NCI-H1048 (cell line): ENCODE measurements around the gene CROCC2.

Source experiments
- DNase-seq: peaks from one replicate; lab custom pipeline; 2025; lab: John Stamatoyannopoulos, UW

The CROCC2 gene

DNA sequence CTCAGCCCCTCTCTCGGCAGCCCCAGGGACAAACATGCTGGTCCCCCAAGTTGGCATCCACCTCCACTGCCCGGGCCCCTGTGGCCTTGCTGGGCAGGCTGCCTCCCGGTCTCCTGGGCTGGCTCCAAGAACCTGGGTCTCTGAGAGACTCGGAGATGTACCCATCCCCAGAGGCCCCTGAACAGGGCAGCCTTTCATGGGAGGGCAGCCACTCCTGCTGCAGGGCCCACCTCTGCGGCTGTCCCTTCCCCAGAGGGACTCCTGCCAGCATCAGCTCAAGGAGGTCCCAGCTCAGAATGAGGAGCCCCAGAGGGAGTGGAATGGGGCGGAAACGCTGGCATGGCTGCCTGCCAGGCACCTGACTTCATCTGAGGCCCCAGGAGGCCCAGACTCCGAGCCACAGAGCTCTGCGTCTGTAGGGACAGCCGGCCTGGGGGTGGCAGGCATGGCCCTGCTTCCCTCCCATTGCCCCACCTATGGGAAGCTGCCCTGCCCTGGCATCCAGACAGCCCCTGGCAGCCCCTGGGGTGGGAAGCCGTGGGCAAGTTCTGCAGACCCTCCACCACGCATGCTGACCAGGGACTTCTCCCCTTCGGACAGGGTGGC is 857 bp upstream of the CROCC2 start:
- no peak for DNase-seq

DNA sequence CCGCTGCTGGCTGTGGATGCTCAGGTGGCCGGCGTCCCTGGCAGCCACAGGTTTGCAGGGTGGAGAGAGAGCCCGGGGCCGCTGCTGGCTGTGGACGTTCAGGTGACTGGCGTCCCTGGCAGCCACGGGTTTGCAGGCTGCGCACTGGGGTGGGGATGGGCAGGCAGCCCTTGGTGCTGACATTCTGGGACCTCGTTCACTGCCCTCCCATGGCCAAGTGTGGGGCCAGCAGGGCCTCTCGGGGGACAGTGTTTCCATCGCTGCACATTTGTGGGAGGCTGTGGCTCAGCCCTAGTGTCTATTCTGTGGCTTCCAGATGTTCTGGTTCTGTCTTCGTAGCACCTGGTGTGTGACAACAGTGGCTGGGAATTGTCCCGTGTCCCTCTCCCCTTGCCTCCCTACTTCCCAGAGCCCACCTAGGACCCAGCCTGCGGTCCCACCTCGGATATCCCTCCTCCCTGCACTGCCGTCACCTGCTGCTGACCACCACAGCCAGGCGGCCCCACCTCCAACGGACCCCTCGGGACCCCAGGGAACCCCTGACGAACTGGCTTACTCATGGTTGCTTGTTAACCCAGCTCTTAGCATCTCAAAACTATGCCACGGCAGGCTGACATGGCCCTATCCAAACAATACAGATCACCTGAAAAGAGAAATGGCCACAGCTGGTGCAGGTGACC is 915 bp downstream of the CROCC2 start:
- DNase-seq = no peak

DNA sequence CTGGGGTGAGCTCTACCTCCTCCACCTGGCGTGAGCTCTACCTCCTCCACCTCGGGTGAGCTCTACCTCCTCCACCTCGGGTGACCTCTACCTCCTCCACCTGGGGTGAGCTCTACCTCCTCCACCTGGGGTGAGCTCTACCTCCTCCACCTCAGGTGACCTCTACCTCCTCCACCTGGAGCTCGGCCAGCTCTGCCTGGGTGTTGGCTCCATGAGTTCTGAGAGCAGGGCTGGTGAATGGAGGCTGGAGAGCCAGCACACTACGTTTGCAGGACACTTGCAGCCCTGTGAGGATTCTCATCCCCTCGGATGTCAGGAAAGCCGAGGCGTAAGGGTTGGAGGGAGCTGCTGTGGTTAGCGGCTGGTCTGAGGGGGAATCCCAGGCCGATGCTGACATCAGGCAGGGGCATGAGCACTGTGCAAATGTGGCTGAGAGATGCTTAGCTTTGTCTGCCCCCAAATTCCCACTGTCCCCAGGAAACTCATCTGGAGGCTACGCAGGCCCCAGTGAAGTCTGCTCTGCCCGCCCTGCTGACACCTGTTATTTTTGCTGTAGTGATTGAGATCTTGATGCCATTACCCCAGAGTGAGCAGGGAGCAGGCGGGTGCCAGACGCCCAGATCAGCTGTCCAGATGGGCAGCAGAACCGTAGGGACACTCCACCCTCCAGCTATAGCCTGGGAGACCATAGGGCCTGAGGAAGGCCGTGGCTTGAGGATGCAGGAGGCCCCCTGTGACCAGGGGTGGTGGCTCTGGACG is 3.3 kb downstream of the CROCC2 start:
- DNase-seq = no peak

DNA sequence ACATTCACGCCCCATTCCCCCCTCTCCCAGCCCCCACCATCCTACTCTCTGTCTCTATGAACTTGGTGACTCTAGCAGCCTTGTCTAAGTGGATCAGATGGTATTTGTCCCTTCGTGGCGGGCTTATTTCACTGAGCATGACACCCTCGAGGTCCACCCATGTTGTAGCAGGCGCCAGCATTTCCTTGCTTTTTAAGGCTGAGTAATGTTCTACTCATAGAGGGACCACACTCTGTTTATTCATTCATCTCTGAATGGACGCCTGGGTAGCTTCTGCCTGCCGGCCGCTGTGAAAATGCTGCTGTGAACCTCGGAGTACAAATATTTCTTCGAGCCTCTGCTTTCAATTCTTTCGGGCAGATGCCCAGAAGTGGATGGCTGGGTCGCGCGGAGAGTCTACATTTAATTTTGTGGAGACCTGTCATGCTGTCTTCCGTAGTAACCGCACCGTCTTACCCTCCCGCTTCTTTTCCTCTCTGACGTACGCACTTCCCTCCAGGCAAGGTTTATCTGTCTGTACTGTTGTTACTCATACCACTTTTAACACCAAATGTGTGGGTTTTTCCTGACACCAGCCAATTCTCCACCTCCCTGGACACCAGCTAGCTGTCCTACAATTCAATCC is 5.6 kb downstream of the CROCC2 start:
- DNase-seq = no peak

DNA sequence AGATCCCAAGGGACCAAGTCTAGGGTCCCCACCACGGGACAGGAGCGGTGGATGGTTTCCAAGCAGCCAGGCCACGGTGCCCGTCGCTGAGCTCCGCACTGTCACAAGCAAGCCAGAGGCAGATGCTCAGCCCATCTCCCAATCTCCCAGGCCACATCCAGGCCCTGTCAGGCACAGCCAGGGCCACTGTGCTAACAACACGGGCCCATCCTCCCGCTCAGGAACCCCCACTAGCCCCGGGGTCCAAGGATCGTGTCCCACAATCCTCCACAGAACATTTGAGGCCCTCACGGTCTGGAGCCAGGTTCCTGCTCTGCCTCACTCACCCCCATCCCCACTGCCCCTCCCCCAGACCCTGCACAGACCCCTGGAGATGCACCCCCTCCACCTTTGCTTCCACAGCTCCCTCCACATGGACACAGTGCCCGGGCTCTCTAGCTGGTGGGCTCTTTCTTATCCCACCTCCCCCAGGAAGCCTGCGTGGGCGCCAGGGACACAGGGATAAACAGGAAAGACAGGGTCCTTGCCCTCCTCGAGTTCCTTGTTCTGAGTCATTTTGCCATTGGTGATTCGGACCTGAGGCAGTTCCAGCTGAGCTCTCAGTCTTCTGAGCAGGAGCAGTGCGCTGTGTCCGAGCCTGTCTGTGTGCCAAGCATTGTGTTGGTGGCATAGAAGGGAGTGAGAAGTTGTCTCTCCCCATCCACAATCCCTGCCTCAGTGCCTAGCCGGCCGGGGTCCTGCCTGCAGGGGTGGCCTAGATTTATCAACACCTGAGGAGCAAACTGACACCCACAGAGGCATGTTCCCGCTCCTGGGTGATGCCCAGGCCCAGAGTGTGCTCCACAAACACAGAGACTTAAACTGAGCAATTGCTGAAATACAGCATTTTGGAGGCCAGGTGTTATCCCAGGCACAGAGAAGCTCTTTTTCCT is 7.0 kb downstream of the CROCC2 start:
- no peak for DNase-seq

DNA sequence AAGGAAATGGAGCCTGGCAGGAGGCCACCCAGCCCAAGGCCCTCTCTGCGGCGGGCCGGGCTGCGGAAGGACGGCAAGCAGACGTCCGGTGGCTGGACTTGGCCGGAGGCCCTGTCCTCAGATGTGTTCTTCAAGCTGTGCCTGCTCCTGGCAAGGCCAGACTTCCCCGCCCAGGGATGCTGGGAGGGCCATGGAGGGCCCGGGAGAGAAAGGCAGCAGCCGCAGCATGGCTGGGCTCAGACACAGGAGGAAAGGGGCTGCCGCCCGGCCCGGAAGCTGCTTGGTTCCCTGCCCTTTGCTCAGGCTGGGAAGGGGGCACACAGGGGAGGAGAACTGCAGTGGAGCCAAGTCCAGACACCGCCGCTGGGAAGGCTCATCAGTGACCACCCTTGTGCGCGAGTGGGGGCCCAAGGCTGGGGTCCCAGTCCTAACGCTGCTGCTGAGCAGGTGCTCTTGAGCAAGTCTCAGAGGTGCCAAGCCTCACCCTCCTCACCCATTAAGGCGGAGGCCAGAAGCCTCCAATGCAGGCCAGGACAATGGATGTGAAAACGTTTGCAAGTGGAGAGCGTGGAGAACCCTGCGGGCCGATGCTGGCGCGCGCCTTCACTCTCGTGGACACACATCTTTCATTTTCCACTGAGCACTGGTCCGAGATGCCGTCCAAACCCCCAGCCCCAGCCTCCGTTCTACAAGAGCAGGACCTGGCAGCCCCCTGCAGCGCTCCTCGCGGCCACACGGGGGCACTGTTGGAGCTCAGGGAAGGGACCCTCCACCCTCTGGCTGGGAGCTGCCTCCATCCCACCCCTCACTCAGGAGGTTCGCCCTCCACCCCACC is 7.9 kb downstream of the CROCC2 start:
- no peak for DNase-seq

DNA sequence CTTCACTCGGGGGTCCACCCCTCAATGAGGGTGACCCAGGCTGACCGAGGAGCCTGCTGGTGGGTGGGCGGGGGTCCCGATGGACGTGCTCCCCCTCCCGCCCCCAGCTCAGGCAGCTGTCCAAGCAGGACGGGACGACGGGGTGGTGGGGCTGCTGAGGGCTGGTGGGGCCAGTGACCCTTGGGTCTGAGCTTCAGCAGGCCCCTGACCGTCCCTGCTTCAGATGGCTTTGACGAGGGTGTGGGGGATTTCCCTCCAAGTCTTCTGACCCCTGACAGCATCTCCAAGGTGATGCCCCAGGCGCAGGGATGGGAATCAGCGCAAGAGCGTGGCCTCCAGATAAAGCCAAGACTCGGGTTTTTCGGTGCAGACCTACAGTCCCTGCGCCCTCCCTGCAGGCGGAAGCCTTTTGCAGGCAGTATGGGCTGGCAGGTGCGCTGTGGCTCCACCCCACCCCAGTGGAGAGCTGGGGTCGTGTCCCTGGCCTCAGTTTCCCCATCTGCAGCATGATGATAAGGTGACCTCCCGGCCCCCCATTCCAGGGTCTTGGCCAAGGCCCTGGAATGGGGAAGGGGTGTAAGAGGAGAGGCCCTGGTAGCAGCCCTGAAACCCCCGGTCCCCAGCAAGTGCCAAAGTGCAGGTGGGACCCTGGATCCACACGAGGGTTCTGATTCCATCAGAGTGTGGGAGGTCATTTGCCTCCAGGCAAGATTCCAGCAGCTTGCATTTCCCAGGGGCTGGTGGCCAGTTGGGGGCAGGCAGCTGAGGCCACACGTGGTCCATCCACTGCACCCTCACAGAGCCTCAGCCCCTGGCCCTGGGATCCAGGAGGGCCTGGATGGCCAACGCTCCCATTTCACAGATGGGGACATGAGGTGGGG is 8.7 kb downstream of the CROCC2 start:
- no peak for DNase-seq

DNA sequence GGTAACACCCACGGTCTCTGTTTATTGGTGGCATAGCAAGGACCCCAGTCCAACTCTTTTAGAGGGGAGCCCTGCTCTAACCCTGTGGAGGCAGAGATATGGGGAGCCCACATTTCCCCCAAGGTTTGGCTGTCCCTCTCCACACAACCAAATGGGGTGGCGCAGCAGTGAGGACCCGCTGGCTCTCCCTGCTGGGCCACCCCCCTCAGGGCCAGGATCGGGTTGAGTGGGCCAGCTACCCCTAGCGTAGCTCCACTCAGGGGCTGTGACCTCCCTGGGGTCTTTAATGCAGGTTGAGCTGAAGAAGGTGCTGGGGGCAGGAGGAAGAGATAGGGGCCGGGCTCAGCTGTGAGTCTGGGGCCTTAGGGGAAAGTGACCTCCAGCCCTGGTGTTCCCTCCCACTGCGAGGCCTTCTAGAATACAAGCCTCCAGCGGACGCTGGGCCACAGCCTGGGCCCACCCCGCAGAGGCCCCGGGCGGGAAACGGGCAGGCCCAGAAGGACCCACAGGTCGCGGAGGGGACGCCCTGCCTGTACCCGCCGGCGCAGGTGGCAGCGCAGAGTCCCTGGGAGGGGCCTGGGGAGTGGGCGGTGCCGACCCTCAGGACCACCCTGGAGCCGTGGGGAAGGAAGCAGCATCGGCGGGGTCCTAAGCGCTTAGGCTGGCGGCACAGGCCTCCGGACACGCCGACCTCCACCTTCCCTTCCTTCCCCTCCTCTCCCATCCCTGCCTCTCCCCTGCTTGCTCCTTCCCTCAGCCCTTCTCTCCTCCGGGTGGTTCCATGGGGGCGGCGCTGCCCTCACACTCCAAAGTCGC is 9.6 kb downstream of the CROCC2 start:
- DNase-seq = no peak

DNA sequence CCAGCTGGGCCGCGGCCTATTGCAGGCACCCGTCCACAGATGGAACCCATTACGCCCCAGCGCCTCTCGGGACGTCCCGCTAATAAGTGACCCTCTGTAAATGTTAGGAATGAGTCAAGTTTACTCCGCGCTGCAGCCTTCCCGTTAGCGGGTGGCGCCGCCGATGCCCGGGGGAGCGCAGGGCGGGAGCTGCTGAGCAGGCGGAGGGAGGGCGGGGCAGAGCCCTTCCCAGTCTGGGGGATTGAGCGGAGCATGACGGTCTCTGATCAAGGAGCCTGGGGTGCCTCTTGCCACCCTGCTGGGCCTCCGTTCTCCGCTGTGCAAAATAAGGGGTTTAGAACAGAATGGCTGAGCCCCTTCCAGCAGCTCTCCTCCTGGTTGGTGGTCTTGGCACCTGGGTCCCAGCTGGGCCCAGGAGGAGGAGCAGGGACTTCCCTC is 10.5 kb downstream of the CROCC2 start:
- DNase-seq = no peak

DNA sequence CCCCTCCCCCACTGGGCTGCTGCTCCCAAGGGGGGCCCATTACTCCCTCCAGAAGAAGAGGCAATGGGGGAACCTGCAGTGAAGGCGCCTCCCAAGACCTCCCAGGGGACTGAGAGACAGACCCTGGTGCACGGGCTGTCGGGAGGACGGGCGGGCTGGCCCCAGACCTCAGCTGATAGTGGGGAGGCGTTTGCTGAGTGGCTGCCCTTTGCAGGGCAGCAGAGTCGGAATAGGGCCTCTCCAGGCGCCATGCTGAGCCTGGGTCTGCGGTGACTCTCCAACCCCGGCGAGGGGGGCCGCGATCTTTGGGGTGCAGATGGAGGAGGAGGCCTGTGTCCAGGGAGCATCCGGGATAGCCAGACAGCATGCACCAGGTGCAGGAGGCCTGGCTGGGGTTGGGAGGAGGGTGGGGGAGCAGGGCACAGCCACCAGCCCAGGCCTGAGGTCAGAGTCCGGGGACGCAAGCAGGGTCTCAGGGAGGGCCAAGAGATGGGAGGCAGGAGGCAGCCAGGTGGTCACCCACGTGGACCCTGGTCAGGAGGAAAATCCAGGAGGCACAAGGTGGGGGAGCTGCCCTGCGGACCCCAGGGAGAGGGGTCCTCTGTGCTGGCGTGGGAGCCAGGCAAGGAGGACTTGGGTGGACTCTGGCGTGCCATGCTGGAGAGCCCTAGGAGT is 11.0 kb downstream of the CROCC2 start:
- no peak for DNase-seq

DNA sequence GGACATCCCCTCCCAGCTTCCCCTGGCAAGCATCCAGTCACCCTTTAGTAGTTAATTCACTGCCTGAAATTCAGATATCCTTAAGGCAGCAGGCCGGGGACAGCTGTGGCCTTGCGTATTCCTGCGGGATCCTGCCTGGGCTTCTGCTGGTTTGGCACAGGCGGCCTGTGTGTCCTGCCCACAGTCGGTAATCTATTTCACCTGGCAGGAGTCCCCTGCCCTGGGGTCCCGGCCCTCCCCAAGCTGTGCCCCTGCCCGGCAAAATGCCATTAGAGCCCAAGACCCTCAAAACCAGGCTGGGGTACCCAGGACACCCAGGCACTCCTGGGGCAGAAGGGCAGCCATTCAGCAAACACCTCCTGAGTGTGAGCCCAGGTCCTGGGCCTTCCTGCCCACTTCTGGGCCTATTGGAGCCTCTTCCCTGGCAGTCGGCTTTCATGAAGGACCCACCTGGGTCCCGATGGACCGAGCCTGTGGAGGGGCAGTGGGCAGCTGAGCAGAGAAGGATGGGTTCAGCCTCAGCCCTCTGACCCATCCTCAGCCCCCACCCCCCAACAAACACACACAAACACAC is 11.6 kb downstream of the CROCC2 start:
- no peak for DNase-seq

DNA sequence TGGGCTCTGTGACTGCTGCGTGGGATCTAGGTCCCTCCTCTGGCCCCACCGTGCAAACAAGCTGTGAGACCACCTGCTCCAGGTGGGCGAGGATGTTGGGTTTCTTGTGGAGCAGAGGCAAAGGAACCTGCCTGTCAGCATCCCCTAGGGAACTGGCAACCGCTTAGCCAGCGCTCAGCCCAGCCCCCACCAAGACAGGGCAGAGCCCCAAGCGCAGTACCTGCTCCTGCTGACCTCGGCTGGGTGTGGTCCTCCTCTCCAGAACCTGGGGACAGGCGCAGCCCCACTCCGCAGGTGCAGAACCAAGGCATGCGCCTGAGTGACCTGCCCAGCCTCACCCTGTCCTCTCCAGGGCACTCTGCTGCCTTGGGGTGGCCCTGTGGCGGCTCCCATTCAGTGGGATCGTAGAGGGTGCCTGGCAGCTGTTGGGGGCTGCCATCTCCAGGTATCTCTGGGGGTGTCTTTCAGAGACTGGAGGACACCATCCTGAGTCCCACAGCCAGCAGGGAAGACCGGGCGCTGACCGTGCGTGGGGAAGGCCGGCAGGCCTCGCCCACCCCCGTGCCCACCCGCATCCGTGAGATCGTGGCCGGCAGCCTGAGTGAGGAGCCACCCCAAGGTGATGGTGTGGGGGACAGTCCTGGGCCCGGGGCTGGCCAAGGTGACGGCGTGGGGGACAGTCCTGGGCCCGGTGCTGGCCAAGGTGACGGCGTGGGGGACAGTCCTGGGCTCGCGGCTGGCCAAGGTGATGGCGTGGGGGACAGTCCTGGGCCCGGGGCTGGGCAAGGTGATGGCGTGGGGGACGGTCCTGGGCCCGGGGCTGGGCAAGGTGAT is 12.3 kb downstream of the CROCC2 start:
- no peak for DNase-seq

DNA sequence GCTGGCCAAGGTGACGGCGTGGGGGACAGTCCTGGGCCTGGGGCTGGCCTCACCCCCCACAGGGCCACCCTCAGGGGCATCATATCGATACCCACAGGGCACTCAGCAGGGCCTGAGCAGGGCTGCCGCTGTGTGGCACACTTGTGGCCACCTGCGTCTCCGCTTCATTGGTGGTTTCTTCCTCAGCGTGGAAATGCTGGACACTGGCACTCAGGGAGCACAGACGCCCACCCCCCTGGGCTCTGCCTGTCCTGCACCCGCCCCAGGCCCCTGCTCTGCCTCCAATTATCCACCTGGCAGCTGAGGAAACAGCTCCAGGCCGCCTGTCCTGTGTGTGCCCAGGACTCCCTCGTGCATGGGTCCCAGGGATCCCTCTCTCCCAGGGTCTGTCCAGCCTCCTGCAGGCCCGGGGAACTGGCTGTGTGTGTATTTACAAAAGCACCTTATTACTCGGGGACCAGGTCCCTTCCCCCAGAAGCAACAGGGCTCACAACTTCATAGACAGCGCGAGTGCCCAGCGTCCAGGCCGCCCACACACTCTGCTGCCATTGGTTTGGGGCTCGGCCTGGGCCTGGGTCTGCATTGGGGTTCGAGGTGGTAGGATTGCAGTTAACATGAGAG is 13.1 kb downstream of the CROCC2 start:
- DNase-seq = no peak

DNA sequence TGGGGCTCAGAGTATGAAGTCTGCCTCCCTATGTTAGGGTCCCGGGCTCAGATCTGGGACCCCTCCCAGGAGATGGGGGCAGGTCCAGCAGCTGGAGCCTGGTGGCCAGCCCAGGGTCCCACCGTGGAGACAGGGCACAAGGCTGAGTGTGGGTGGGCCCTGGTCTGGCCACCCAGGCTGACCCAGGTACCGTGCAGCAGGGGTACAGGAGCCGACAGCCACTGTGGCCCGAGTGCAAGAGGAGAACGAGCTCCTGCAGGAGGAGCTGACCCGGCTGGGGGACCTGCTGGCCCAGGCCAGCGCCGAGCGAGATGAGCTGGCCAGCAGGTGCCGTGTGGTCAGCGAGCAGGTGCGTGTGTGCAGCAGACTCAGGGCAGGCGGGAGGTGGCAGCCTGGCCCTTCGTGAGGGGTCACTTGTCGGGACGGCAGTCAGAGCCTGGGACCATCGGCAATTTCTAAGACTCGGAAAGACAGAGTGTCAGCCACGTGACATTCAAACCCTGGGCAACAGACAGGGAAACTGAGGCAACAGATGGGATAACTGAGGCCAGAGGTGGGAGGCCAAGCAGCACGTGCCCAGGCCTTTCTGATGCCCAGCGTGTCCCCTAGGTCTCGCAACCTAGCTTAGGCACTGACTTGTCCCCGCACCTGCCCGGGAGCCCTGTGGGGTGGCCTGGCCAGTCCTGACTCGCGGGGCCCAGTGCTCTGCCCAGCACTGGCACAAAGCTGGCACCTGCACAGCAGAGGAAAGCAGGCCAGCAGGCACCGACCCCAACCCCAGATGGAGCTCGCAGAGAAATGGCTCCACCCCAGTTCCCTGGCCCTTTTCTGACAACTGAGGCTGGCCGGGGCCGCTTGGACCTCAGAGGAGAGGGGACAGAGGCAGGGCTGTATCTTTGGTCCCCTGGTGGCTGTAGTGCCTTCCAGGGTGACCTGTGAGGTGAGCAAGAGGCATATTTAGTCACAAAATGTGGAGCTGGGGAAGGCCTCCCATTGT is 13.9 kb downstream of the CROCC2 start:
- no peak for DNase-seq

DNA sequence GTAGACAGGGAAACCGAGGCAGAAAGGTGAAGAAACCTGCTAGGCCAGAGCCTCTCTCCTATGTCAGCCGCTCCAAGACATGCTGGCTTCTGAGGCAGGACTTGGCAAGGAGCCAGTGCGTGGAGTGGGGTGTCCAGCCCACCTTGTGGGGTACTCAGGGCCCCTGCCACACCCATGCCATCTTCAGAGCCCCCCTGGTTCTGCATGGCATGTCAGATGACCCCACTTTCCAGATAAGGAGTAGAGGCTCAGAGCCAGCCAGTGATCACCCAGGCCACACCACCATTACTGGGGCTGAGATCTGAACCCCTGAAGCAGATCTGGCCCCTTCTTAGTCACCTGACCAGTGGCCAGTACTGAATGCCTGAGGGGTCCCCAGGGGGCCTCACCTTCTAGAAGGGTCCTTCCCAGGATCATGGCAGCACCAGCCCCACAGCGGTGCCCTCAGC is 14.7 kb downstream of the CROCC2 start:
- DNase-seq = no peak
